Skeletal muscle cell (primary cell): ENCODE data around the gene GPR37.

ENCODE experiments used
- DNase-seq: peaks from one replicate; pipeline ENCODE4 v3.0.0-alpha.2; 2010; ENCODE audit warnings: low read depth
- H3K4me3 ChIP-seq: 2 replicates; pipeline ENCODE4 v1.5.1; 2011; ENCODE audit warnings: low read depth, mild to moderate bottlenecking, control low read depth, low read length, moderate library complexity

Gene GPR37

DNA sequence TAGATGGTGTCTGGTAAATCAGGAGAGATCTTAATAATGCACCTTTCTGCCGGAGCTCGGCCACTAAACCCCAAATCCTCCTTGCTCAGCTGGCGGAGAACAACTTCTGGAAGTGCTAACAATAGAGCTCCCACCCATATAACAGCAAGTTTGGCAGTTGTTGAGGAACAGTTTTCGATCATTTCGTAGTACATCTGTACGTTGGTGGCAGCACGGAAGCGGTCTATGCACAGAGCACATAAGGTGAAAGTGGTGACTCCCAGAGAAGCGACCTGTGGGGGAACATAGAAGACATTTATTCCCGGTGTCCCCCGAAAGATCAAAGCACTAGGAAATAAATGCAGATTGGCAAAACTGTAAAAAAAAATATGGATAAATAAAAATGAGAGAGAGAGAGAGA is 18.5 kb downstream of the GPR37 start:
- no peak overlapping the region for H3K4me3 ChIP-seq
- DNase-seq = no peak

DNA sequence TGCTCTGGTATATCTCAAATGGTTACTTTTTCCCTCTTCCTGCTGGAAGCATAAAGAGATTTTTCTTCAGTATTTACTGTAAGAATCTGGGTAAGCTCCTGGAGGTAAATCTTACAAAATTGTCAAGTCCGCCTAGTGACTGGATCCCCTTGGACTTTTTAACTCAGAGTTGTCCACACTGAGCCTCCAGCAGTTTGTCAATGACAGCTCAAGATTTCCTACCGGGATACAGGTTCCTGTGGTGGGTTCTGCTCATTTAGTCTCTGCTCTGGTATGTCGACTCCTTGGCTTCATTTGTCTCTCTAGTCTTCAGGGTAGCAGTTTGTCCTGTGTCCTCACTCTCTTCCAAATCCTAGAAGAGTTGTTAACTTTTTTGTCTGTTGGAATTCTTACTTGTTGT is 27.0 kb downstream of the GPR37 start:
- H3K4me3 ChIP-seq = no peak overlapping the region
- DNase-seq = no peak

DNA sequence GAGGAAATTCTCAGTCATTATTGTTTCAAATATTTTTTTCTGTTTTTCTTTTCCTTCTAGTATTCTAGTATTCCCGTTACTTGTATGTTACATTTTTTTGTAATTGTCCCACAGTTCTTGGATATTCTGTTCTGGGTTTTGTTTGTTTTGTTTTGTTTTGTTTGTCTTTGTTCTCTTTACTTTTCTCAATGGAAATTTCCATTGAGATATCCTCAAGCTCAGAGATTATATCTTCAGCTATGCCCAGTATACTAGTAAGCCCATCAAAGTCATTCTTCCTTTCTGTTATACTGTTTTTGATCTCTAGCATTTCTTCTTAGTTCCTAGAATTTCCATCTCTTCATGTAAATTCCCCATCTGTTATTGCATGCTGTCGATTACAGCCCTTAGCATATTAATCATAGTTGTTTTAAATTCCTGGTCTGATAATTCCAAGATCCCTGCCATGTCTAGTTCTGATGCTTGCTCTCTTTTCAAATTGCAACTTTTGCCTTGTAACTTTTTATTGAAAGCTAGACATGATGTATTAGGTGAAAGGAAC is 27.8 kb downstream of the GPR37 start:
- no peak for DNase-seq
- H3K4me3 ChIP-seq = no peak overlapping the region

DNA sequence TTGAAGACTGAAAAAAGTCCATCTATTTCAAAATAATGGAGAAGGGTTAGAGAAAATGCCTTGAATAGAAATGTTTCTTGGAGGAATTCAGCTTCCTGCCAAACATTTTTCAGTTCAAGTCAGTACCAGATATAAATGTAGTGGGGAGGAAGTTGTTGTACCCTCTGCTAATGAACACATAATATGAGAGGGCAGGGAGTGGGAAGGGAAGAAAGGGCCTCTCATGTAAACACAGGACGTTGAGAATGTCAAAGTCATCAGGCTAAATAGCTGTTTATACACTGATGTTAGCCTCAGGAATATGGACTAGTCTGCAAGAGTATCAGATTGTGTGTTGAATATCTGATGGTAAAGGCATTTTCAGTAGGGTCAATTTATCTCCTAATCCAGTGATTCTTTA is 37.0 kb downstream of the GPR37 start:
- H3K4me3 ChIP-seq = no peak overlapping the region

DNA sequence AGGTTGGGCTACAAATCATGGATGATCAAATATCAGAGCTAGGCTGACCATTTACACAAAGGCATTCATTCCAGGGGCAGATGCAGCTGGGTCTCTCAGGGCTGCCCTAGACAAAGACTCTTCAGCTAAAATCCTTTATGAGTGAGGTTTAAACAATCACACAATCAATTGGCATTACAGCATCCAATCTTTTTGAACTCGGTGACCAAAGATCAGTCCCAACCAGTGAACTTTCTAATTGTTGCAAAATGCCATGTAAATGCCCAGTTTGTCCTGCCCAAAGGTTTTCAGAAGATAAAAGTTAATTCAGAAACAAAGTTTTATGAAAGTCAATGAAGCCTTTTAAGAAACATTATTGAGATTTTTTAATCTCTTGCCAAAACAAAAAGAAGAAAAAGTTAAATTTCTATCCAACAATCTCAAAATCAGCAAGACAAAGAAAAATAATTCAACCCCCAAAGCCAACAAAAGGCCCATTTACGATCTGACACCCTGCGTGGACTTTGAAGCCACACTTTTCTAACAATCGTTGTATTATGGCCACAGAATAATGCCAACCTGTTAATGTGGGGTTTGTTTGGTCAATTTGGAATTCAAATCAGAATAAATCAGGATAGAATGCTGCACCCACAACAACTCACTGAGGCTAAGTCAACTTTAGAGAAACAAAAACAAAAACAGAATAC is 40.9 kb downstream of the GPR37 start:
- no peak for DNase-seq
- no peak overlapping the region for H3K4me3 ChIP-seq

More for the DNA sequence above, 37.0 kb downstream of the GPR37 start:
- DNase-seq = no peak

DNA sequence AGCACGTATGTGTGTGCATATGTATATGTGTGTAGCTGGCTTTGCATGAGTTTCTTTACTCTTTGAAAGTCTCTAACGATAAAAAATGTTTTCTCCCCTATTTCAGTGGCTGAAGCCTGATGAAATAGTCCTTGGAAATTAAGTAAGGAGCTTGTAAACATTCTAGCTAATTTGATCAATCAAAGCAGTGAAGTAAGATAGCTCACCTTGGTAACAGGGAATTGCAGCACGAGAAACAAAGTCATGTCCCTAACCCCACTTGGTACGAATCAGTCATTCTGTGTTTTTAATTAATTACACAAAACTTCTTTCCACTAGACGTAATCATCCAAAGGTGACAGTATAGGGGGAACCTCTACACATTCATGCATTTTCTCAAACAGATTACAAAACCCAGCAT is 41.5 kb downstream of the GPR37 start:
- H3K4me3 ChIP-seq = no peak overlapping the region
- DNase-seq = no peak

DNA sequence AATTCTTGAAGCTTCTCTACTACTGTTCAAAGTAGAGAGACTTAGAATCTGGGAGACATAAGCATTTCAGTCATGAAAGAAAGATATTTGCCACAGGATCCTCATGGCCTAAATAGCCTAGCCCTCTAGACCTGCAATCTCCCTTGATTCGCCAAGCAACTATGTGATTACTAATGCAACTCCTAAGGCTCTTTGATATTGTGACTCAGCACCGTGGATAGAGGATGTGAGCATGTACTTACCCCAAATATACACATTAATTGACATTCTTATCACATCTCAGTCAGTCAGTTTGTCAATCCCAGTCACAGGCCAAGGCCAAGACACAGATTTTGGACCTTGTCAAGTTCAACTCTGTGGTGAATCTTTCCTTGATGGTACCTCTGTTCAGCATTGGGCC is 42.6 kb downstream of the GPR37 start:
- peak; percentile 6 for DNase-seq
- no peak overlapping the region for H3K4me3 ChIP-seq

DNA sequence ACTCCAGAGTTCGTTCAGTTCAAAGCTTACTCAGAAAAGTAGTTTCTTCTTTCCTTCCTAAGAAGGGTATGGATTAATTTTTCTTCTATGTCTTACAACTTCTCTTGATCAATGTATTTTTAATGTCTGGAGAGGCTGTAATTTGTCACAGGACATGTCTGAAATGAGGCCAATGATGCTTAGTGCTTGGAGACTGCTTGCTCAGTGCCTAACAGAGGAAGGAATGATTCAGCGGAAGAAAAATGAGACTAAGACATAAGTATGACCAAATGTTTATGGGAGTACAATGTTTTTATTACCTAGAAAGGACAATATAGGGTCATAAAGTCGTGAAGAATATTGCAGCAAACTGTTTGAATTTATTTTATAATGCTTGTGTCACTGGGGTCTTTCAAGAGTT is 43.3 kb downstream of the GPR37 start:
- no peak overlapping the region for H3K4me3 ChIP-seq
- no peak for DNase-seq

DNA sequence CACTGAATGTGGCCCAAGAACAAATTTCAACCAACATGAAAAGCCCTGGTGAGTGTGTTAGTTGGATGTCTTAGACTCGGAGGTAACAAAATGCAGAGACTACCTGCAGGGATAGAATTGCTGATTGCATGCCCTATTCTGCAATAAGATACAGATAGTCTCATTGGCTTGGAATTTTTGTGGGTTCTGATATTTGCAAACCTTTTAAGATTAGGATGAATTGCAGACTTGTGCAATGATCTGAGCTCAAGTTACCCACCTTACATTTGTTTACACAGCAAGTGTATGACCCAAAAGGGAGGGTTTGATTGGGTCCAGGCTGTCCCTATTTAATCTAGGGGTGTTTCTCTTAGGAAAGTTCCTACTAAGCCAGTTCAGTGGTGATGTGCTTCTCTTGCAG is 45.4 kb downstream of the GPR37 start:
- DNase-seq = no peak
- no peak overlapping the region for H3K4me3 ChIP-seq

DNA sequence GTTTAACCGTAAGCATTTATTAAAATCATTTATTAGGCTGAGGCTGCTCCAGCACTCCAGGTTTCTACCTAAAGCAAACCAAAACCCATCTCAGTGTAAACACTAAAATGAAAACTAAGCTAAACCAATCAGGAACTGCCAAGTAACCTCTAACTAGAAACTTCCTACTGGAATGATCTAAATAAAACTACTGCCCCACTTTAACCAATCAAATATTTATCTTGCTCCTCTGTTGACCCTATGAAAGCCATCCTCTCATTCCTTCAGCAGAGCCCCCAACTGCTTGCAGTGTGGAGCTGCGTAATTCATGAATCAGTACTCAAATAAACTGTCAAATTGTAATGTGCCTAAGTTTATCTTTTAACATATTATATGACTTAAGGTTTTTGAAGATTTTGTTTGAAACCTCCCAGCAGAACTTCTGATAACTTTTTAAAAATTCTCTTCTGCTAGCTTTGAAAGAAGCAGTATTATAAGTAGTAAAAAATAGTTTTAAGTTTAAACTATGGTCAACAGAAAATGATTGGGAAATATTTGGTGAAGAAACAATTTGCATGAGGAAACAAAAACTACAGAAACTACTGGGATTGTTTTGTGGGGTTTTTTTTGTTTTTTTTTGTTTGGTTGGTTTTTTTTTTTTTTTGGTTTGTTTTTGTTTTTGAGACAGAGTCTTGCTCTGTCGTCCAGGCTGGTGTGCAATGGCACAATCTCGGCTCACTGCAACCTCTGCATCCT is 47.4 kb downstream of the GPR37 start:
- no peak for DNase-seq
- no peak overlapping the region for H3K4me3 ChIP-seq

DNA sequence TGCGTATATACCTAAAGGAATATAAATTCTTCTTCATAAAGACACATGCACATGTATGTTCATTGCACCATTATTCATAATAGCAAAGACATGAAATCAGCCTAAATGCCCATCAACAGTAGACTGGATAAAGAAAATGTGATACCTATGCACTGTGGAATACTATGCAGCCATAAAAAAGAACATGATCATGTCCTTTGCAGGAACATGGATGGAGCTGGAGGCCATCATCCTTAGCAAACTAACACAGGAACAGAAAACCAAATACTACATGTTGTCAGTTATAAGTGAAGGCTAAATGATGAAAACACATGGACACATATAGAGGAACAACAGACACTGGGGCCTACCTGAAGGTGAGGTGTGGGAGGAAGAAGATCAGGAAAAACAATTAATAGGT is 48.7 kb downstream of the GPR37 start:
- H3K4me3 ChIP-seq = no peak overlapping the region
- DNase-seq = no peak

DNA sequence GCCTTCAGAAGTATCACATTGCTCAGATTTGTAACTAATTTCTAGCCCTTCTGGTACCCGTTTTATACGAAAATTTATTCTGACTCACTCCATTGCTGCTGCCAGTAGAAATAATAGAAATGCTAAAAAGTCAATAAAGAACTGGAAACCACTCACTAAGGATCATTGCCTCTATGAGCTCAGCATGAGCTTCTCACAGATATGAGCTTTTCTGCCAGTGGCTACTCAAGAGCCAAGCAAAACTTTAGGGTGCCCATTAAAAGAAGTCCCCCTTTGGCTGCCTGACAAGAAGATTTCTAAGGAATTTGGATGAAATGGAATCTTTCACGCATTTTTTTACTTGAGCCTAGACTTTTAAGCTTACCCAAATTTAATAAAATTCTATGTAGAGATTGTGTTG is 52.5 kb downstream of the GPR37 start:
- H3K4me3 ChIP-seq = no peak overlapping the region

DNA sequence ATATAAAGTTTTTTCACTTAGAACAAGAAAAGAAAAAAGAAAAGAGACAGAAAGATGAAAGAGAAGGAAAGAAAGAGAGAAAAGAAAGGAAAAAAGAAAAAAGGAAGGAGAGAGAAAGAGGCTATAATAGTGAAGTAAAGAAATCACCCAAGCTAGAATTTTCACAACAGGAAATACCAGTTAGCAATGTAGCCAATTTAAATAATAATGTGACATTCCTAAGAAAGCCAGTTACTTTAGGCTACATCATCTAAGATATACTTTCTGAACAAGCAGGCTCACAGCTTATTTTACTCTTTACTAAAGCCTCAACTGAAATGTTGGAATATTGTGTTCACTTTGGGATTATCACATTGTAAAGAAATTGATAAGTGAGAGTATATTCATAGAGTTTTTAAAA is 53.6 kb downstream of the GPR37 start:
- no peak overlapping the region for H3K4me3 ChIP-seq
- DNase-seq = no peak

More for the DNA sequence above, 52.5 kb downstream of the GPR37 start:
- DNase-seq = no peak

DNA sequence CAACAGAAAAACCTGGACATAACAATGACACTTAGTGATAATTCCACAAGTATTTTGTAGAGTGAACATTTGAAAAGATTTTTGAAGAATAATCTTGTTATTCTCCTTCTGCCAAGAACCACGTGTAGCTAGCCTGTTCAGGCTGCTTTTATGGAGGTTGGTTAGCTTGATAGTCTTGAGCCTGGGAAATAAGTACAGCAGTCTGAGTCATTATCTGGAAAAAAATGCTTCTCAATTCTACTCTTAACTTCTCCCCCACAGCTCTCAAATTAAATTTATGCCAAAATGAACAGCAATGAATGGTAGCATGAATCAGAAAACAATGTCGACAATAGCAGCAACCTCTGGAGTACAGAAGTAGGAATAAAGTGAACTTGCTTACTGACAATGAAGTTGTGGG is 63.2 kb downstream of the GPR37 start:
- no peak for DNase-seq
- no peak overlapping the region for H3K4me3 ChIP-seq

DNA sequence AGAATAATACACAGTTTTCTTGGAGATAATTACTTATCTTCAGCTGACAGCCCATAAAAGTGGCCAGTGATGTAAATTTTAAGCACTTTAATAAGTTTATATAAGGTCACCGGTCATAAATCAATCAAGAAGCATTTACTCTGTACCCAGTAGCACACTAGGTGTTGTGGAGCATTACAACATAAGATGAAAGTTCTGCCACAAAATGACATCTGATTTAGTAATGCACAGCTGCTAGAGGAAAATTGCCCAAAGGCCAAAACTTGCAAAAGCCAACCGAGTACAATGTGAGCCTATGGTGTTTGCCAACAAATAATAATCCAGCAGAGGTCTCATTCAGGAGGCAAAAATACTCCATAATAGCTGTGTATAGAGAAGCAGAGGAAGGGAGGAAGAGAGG is 63.6 kb downstream of the GPR37 start:
- no peak for DNase-seq
- H3K4me3 ChIP-seq = no peak overlapping the region

DNA sequence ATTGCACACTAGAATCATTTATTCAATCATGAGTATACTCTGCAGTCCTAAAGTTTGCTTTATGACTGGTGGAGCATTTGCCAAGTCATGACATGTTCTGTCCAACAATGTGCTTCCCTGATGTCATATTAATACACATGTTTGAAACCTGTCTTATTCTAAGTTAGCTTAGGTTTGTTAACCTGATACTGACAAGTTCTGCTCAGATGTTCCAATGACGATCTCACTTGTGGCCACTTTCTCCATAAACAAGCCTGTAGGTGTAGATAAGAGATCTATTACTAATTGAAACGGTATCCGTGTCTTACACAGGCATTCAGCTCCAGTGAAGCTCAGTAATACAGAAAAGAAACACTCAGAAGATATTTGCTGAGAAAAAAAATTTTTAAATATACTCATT is 64.9 kb downstream of the GPR37 start:
- DNase-seq = no peak
- no peak overlapping the region for H3K4me3 ChIP-seq

DNA sequence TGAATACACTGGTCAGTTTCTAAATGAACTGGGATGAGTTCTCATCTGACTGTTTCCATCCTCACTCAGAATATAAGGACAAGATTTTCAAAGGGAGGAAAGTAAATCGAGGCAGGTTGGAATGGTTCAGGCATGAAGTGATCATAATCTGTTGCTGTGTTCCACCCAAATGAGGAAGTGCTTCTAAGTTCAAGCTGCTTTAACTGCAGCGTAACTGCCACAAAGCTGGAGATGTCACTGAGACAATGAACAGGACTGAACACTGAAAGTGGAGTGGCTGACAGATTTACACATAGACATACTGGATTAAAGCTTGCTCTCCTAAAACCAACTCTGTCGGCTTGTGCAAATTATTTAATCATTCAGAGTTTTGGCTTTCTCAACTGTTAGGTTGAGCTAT is 66.6 kb downstream of the GPR37 start:
- no peak overlapping the region for H3K4me3 ChIP-seq
- DNase-seq = no peak

DNA sequence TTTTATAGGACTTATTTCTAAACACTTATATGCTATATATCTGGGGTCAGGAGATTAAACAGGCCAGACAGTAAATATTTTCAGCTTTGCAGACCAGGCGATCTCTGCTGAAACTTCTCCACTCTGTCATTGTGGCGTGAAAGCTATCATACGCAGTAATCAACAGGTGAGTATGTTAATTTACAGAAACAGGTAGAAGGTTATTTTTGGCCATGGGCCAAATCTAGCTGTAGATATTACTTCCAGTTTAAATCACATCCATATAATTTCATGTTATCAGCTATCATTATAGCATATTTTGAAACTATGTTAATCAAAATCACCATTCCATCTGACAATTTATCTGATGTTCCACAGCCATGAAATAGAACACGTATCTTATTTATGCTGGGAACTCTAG is 67.8 kb downstream of the GPR37 start:
- no peak overlapping the region for H3K4me3 ChIP-seq
- DNase-seq = no peak
